K562 (cell line): ENCODE data around the gene ICAM1. TPM values are rescaled to one million over a fixed set of nuclear protein-coding genes. Genes with fewer than 3 reads are reported as not detected.

Experiments
- ATAC-seq: fragments of 200-7000 bp; cut with Tn5 transposase; 3 replicates; pipeline ENCODE4 v1.9.1; 2020; ENCODE audit warnings: moderate library complexity
- BruUV-seq: library from RNA; stranded (reverse); fragments of 400-500 nt; replicated peaks from 2 replicates; lab custom pipeline; 2021; lab: Mats Ljungman, UMichigan
- CTCF ChIA-PET: fragments of 300-600 bp; formaldehyde crosslinking; extraction: SDS; loops from one replicate; lab custom pipeline; 2021; ENCODE audit warnings: low intra/inter-chr PET ratio; lab: Yijun Ruan, JAX
- POLR2A ChIA-PET: fragments of 300-600, 350-650 bp; sonication (Branson Sonifier 250); formaldehyde crosslinking; extraction: SDS; loops from one replicate; lab custom pipeline; 2021; ENCODE audit warnings: antibody characterized with exemption, inconsistent platforms; lab: Yijun Ruan, JAX
- DNase-seq, 4 experiments: peaks; one replicate each; pipeline versions ENCODE4 v3.0.0 to v3.0.0-alpha.2; 2011 to 2018; ENCODE audit warnings: low spot score in 3 of 4, mixed read lengths in 3 of 4; ENCODE audit errors: extremely low read depth in 1 of 4
- FAIRE-seq: peaks from 2 replicates; lab custom pipeline; 2011; peaks lifted over from hg19 to GRCh38; lab: Jason Lieb, UNC
- H2AFZ ChIP-seq: 2 replicates; pipeline ENCODE4 v1.6.0; 2011; ENCODE audit warnings: low read depth, low read length, control low read depth, inconsistent platforms
- H3K27ac ChIP-seq: fragments of 200-600 bp; 3 replicates; pipeline ENCODE4 v1.8.0; 2011; ENCODE audit warnings: low read depth, mild to moderate bottlenecking, control low read depth, inconsistent platforms, low read length, moderate library complexity, mixed read lengths; ENCODE audit errors: extremely low read depth
- H3K27me3 ChIP-seq, 2 experiments: fragments of 300-600 bp in 1 of 2; 2 replicates in 1 of 2; 3 replicates in 1 of 2; pipeline versions ENCODE4 v1.6.0 to v1.8.0; 2011; ENCODE audit warnings: inconsistent platforms in 2 of 2, low read length in 2 of 2, mild to moderate bottlenecking in 1 of 2, mixed read lengths in 1 of 2, moderate library complexity in 1 of 2; ENCODE audit not compliant: control insufficient read depth in 2 of 2, insufficient read depth in 2 of 2
- H3K36me3 ChIP-seq: fragments of 300-600 bp; 3 replicates; pipeline ENCODE4 v1.8.0; 2011; ENCODE audit warnings: mild to moderate bottlenecking, low read length, inconsistent platforms; ENCODE audit not compliant: control insufficient read depth, insufficient read depth
- H3K4me1 ChIP-seq, 2 experiments: fragments of 200-600 bp in 1 of 2; replicated peaks in 1 of 2; 2 replicates in 1 of 2; 3 replicates in 1 of 2; pipeline versions ENCODE4 v1.5.1 to v1.8.0; 2011; ENCODE audit warnings: inconsistent platforms in 2 of 2, low read length in 2 of 2, mild to moderate bottlenecking in 1 of 2, mixed read lengths in 1 of 2, moderate library complexity in 1 of 2; ENCODE audit not compliant: control insufficient read depth in 2 of 2, insufficient read depth in 2 of 2
- H3K4me2 ChIP-seq: 2 replicates; pipeline ENCODE4 v1.6.1; 2011; ENCODE audit warnings: low read length, control low read depth, inconsistent platforms, mixed read lengths; ENCODE audit not compliant: insufficient read depth
- H3K4me3 ChIP-seq: fragments of 200-600 bp; sonication (generic), shearing (Covaris generic); 2 replicates; pipeline ENCODE4 v1.5.1; 2016; ENCODE audit warnings: control low read depth, inconsistent platforms
- H3K79me2 ChIP-seq: fragments of 200-600 bp; 3 replicates; pipeline ENCODE4 v1.8.0; 2011; ENCODE audit warnings: low read length, inconsistent platforms; ENCODE audit not compliant: control insufficient read depth, insufficient read depth
- H3K9ac ChIP-seq, 2 experiments: 2 replicates each; pipeline versions ENCODE4 v1.6.0 to v1.6.1; 2011; ENCODE audit warnings: low read depth in 2 of 2, low read length in 2 of 2, control low read depth in 1 of 2, inconsistent platforms in 1 of 2, mild to moderate bottlenecking in 1 of 2, mixed read lengths in 1 of 2; ENCODE audit not compliant: insufficient read depth in 1 of 2
- H3K9me1 ChIP-seq: one replicate; pipeline ENCODE4 v1.6.0; 2011; ENCODE audit warnings: inconsistent platforms, mild to moderate bottlenecking, low read length, moderate library complexity; ENCODE audit not compliant: control insufficient read depth, insufficient read depth
- H3K9me3 ChIP-seq: replicated peaks from 2 replicates; pipeline ENCODE4 v1.5.1; 2011; ENCODE audit warnings: low read depth, low read length, inconsistent platforms; ENCODE audit not compliant: control insufficient read depth, insufficient read depth
- H4K20me1 ChIP-seq: replicated peaks from 2 replicates; pipeline ENCODE4 v1.6.1; 2011; ENCODE audit warnings: low read length, inconsistent platforms, mixed read lengths; ENCODE audit not compliant: control insufficient read depth, insufficient read depth
- FOSL1 ChIP-seq: fragments of 200-800 bp; sonication (Bioruptor generic); conservative IDR thresholded peaks from 2 replicates; pipeline ENCODE4 v1.6.1; 2016; ENCODE audit warnings: missing genetic modification characterization, missing compliant biosample characterization
- POLR2G ChIP-seq: fragments of 200-400 bp; formaldehyde crosslinking; IDR thresholded peaks from 2 replicates; pipeline ENCODE4 v1.6.1; 2017; ENCODE audit warnings: low read depth, mild to moderate bottlenecking, antibody characterized with exemption, low read length, moderate library complexity
- RBFOX2 ChIP-seq: fragments of 200-400 bp; formaldehyde crosslinking; IDR thresholded peaks from 2 replicates; pipeline ENCODE4 v1.6.1; 2017; ENCODE audit warnings: low read depth, mild to moderate bottlenecking, low read length, moderate library complexity
- RBM25 ChIP-seq: fragments of 200-400 bp; formaldehyde crosslinking; IDR thresholded peaks from 2 replicates; pipeline ENCODE4 v1.6.1; 2018; ENCODE audit warnings: low read length, low read depth, moderate library complexity; ENCODE audit not compliant: severe bottlenecking
- XRCC4 ChIP-seq: IDR thresholded peaks from one replicate; pipeline ENCODE4 v1.6.1; 2011; ENCODE audit not compliant: insufficient read depth, insufficient read length; ENCODE audit errors: extremely low read depth
- ZNF212 ChIP-seq: fragments of 450-650 bp; formaldehyde crosslinking; IDR thresholded peaks from 2 replicates; pipeline ENCODE4 v1.4.0; 2020; ENCODE audit warnings: mild to moderate bottlenecking
- WGBS: fragments of 100-300 bp; shearing (Covaris generic); methylation state at CpG from one replicate; pipeline ENCODE4 v1.1.6; 2016; ENCODE audit warnings: low coverage, mixed read lengths; ENCODE audit not compliant: insufficient coverage; ENCODE audit errors: missing lambda C conversion rate; 5-methylcytosine and 5-hydroxymethylcytosine counted together
- in situ Hi-C: fragments of 300-500 bp; cut with MboI; formaldehyde crosslinking; loops from 4 replicates; pipeline ENCODE4 v1.15.0; 2018; ENCODE audit warnings: inconsistent platforms, mixed read lengths
- intact Hi-C: fragments of 100-400 bp; cut with micrococcal nuclease; formaldehyde crosslinking; loops from 2 replicates; pipeline ENCODE4 v1.14.2; 2022
- polyA plus RNA-seq, 8 experiments: library from polyadenylated mRNA; depleted of rRNA in 4 of 8; stranded (reverse) in 5 of 8; unstranded in 3 of 8; fragments of >200 nt; fragmentation: Nextera tagmentation in 2 of 8; fragmentation: Illumina TruSeq in 1 of 8; extraction: Ambion mirVana in 2 of 8; extraction: Trizol in 1 of 8; gene quantifications; 2 replicates each; pipeline versions ENCODE4 v1.2.1 to v1.2.3, GENCODE V29; 2011 to 2014; ENCODE audit warnings: inconsistent platforms in 1 of 8, missing spikeins in 1 of 8
- total RNA-seq, 7 experiments: library from RNA; depleted of rRNA in 6 of 7; stranded (reverse); fragments of >200 nt in 6 of 7; fragmentation: Illumina TruSeq in 2 of 7; extraction: Trizol in 2 of 7; gene quantifications; 2 replicates each; pipeline versions ENCODE4 v1.2.1 to v1.2.3, GENCODE V29; 2011 to 2021; ENCODE audit warnings: low replicate concordance in 1 of 7

ICAM1 gene
- total and polyA plus RNA-seq, 9 of the 15 experiments (the other 6 are each of a cell fraction or from before 2014, with no cell fraction given) = 2.3 to 24.4 (median 13.4) TPM

GRCh38 chr19:10255358-10255757, 15.6 kb upstream of the ICAM1 start:
- POLR2A ChIA-PET = no interaction called here
- Histone ChIP-seq H3K9me1 (no peaks in the 10 kb centered on the region), H3K79me2 (peaks cover 28% of the 10 kb centered on the region), H3K9me3 (no peaks in the 10 kb centered on the region), H2AFZ (no peak overlapping the region), H4K20me1 (no peaks in the 10 kb centered on the region; the same call in 1 of the 2 replicates), H3K4me3 (no peak overlapping the region), H3K27me3 (no peaks in the 10 kb centered on the region), H3K4me1 (peaks cover 9 to 61% of the 10 kb centered on the region in 2 experiments; a peak in 4 of 5 replicates), H3K27ac (no peak overlapping the region), H3K9ac (no peak overlapping the region; a peak in 1 of 4 replicates), H3K4me2 (no peak overlapping the region), H3K36me3 (peaks cover 60% of the 10 kb centered on the region)
- CTCF ChIA-PET = interaction anchor here (0.7 kb wide), 1 partner anchor 381 kb away, joined by 3 read pairs; no protein-coding TSS in a partner anchor
- in situ Hi-C loops (no loop called here), intact Hi-C loops (no loop called here)
- no peak for FAIRE-seq
- 96% methylated on average over 2 of the region's 2 CpGs for WGBS
- ATAC-seq = no peak
- DNase-seq = no peak
- TF ChIP-seq FOSL1 = no peak
- TF ChIP-seq XRCC4 = no peak
- TF ChIP-seq RBM25 = peak; percentile 80
- BruUV-seq = TSS peak; percentile 13

GRCh38 chr19:10256551-10256950, 14.4 kb upstream of the ICAM1 start:
- Histone ChIP-seq H3K9me1 (no peaks in the 10 kb centered on the region), H3K9me3 (no peaks in the 10 kb centered on the region), H3K36me3 (peaks cover 60% of the 10 kb centered on the region), H3K27ac (no peak overlapping the region), H3K4me2 (no peak overlapping the region), H4K20me1 (no peaks in the 10 kb centered on the region; the same call in 1 of the 2 replicates), H3K4me1 (peaks cover 9 to 55% of the 10 kb centered on the region in 2 experiments; a peak in 4 of 5 replicates), H3K9ac (no peak overlapping the region), H2AFZ (no peak overlapping the region), H3K4me3 (no peak overlapping the region), H3K79me2 (peaks cover 28% of the 10 kb centered on the region), H3K27me3 (no peaks in the 10 kb centered on the region)
- FAIRE-seq (no peak), DNase-seq (no peak), ATAC-seq (no peak)
- peak; percentile 40 for TF ChIP-seq RBFOX2
- TF ChIP-seq POLR2G = peak; percentile 51
- TF ChIP-seq ZNF212 (CRISPR knock-in tag) = no peak
- no TSS peak for BruUV-seq
- WGBS = 94% methylated on average over 12 of the region's 18 CpGs
- in situ Hi-C loops = no loop called here
- ChIA-PET POLR2A (no interaction called here), CTCF (no interaction called here)
- intact Hi-C loops = no loop called here
